GM12892 (cell line): ENCODE measurements around the gene SLC25A25.

Experiments
- POLR2A ChIP-seq: IDR thresholded peaks from 2 replicates; pipeline ENCODE4 v1.6.1; 2011; ENCODE audit warnings: low read depth, low read length, control low read depth
- POLR2AphosphoS5 ChIP-seq: IDR thresholded peaks from 2 replicates; pipeline ENCODE4 v1.6.1; 2011; ENCODE audit warnings: low read depth, low read length, control low read depth
- TAF1 ChIP-seq: IDR thresholded peaks from 2 replicates; pipeline ENCODE4 v1.6.1; 2011; ENCODE audit warnings: low read depth, mild to moderate bottlenecking, control low read depth, low read length, borderline replicate concordance

DNA sequence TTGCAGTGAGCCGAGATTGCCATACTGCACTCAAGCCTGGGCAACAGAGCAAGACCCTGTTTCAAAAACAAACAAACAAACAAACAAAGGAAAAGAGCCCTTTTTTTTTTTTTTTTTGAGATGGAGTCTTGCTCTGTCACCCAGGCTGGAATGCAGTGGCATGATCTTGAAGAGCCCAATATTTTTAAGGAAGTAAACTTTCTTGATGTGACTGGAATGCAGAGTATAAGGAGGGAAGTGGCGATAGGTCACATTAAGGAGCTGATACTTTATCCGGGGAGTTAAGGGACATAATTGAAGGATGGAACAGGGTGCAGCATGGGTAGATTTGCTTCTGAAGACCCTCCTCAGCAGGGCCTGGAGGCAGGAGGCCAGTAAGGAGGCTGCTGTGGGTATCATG lies 13.9 kb upstream of the SLC25A25 start:
- TF ChIP-seq POLR2AphosphoS5 (no peak), POLR2A (no peak), TAF1 (no peak)
